Measurements from ENCODE around the gene CHST11. TPM values are rescaled to one million over a fixed set of nuclear protein-coding genes. Genes with fewer than 3 reads are reported as not detected.

CHST11 gene
- total and polyA plus RNA-seq, 9 of the 15 experiments (the other 6 are each of a cell fraction or from before 2014, with no cell fraction given): 2.3 to 38.7 (median 15.0) TPM

GRCh38 chr12:104456950-104457745 lies 400 bp downstream of the CHST11 start (continued):
- TF ChIP-seq GTF2B (IDR thresholded peaks at IDR 0.05; ENCODE audit: extremely low read depth, insufficient read length) (no peak), ATF1 (CRISPR knock-in tag; IDR thresholded peaks at IDR 0.05) (no peak), ATF1 (tag; IDR thresholded peaks at IDR 0.05) (peak; percentile 33; the same call in 1 of the 2 replicates), SIN3A (IDR thresholded peaks at IDR 0.05; ENCODE audit: borderline replicate concordance in 2 of 2, control insufficient read depth in 1 of 2, low read depth in 2 of 2, low read length in 2 of 2) (peak in 1 of 2 experiments; percentile 44; a peak in 1 of 4 replicates), HES1 (IDR thresholded peaks at IDR 0.05; ENCODE audit: low read depth) (0 out of 2 replicates have a peak, but pooled peaks have one; percentile 17), SMARCE1 (IDR thresholded peaks at IDR 0.05) (peak; percentile 76; the same call in 1 of the 2 replicates), ARID2 (IDR thresholded peaks at IDR 0.05) (0 out of 2 replicates have a peak, but pooled peaks have one; percentile 13), RBFOX2 (IDR thresholded peaks at IDR 0.05; ENCODE audit: low read depth, low read length) (peak; percentile 96), ZBTB11 (CRISPR knock-in tag; IDR thresholded peaks at IDR 0.05) (0 out of 6 replicates have a peak, but pooled peaks of 1 of the 3 experiments have one; percentile 36), ZNF263 (CRISPR knock-in tag; IDR thresholded peaks at IDR 0.05; ENCODE audit: borderline replicate concordance) (0 out of 2 replicates have a peak, but pooled peaks have one; percentile 9), MTA1 (IDR thresholded peaks at IDR 0.05; ENCODE audit: borderline replicate concordance) (peak; percentile 65; the same call in 1 of the 2 replicates), NKRF (IDR thresholded peaks at IDR 0.05; ENCODE audit: borderline replicate concordance) (peak; percentile 59; the same call in 1 of the 2 replicates), SIN3B (IDR thresholded peaks at IDR 0.05; ENCODE audit: low read depth) (peak; percentile 46; the same call in 1 of the 2 replicates), HDAC2 (IDR thresholded peaks at IDR 0.05) (peak; percentile 77), POLR2G (IDR thresholded peaks at IDR 0.05; ENCODE audit: low read depth, low read length) (peak; percentile 98), ETV5 (CRISPR knock-in tag; IDR thresholded peaks at IDR 0.05; ENCODE audit: low read depth) (0 out of 2 replicates have a peak, but pooled peaks have one; percentile 36), DEAF1 (CRISPR knock-in tag; IDR thresholded peaks at IDR 0.05) (0 out of 2 replicates have a peak, but pooled peaks have one; percentile 4)
